HepG2 (cell line): ENCODE measurements around the gene SDR39U1. TPM values are rescaled to one million over a fixed set of nuclear protein-coding genes. Genes with fewer than 3 reads are reported as not detected.

ENCODE experiments used
- ASH2L ChIP-seq: fragments of 300-600, 200-600 bp; sonication (generic); IDR thresholded peaks from 2 replicates; pipeline ENCODE4 v1.7.0; 2017; ENCODE audit warnings: low read depth, mild to moderate bottlenecking, moderate library complexity, mixed read lengths, low read length; ENCODE audit not compliant: insufficient read length
- FOSL1 ChIP-seq: sonication (generic); formaldehyde crosslinking; IDR thresholded peaks from 2 replicates; pipeline ENCODE4 v1.9.0; 2021; ENCODE audit warnings: missing genetic modification reagents, borderline replicate concordance
- FOXA1 ChIP-seq, 2 experiments: fragments of 450-650 bp in 1 of 2; sonication (generic) in 1 of 2; formaldehyde crosslinking in 1 of 2; IDR thresholded peaks; 2 replicates each; pipeline versions ENCODE4 v1.4.0 to v1.6.1; 2016 to 2020; ENCODE audit warnings: missing genetic modification reagents in 1 of 2
- FOXO1 ChIP-seq: sonication (generic); formaldehyde crosslinking; IDR thresholded peaks from 2 replicates; pipeline ENCODE4 v1.4.0; 2020; ENCODE audit warnings: missing genetic modification reagents
- FOXP4 ChIP-seq: sonication (generic); formaldehyde crosslinking; IDR thresholded peaks from 2 replicates; pipeline ENCODE4 v1.4.0; 2020; ENCODE audit warnings: missing genetic modification reagents
- JARID2 ChIP-seq: sonication (generic); formaldehyde crosslinking; IDR thresholded peaks from 2 replicates; pipeline ENCODE4 v1.8.1; 2023; ENCODE audit warnings: missing genetic modification reagents, inconsistent platforms; ENCODE audit not compliant: insufficient replicate concordance
- POLR2G ChIP-seq: fragments of 200-400 bp; formaldehyde crosslinking; IDR thresholded peaks from 2 replicates; pipeline ENCODE4 v1.6.1; 2018; ENCODE audit warnings: mild to moderate bottlenecking, low read depth, low read length, moderate library complexity
- PRDM10 ChIP-seq: sonication (generic); formaldehyde crosslinking; IDR thresholded peaks from 2 replicates; pipeline ENCODE4 v1.4.0; 2020; ENCODE audit warnings: low read depth, missing genetic modification reagents
- PRPF4 ChIP-seq: fragments of 200-400 bp; formaldehyde crosslinking; IDR thresholded peaks from 2 replicates; pipeline ENCODE4 v1.6.1; 2016; ENCODE audit warnings: low read length, low read depth; ENCODE audit not compliant: poor library complexity, severe bottlenecking
- RBM22 ChIP-seq: fragments of 200-400 bp; formaldehyde crosslinking; optimal IDR thresholded peaks from 2 replicates; pipeline ENCODE3; 2017; ENCODE audit warnings: mild to moderate bottlenecking, low read length, moderate library complexity
- SP5 ChIP-seq: IDR thresholded peaks from 2 replicates; pipeline ENCODE4 v1.6.1; 2016; ENCODE audit warnings: low read depth, borderline replicate concordance
- TARDBP ChIP-seq: sonication (generic); formaldehyde crosslinking; IDR thresholded peaks from 2 replicates; pipeline ENCODE4 v1.8.0; 2022; ENCODE audit warnings: mild to moderate bottlenecking, missing genetic modification reagents
- THAP9 ChIP-seq: sonication (generic); formaldehyde crosslinking; IDR thresholded peaks from 2 replicates; pipeline ENCODE4; 2020; ENCODE audit warnings: missing genetic modification reagents, mild to moderate bottlenecking, borderline replicate concordance
- U2AF1 ChIP-seq: fragments of 200-400 bp; formaldehyde crosslinking; optimal IDR thresholded peaks from 2 replicates; pipeline ENCODE3; 2017; ENCODE audit warnings: mild to moderate bottlenecking, low read depth, low read length
- ZNF350 ChIP-seq: sonication (generic); formaldehyde crosslinking; IDR thresholded peaks from 2 replicates; pipeline ENCODE4 v1.4.0; 2020; ENCODE audit warnings: mild to moderate bottlenecking, low read depth, missing genetic modification reagents, borderline replicate concordance
- ZNF552 ChIP-seq: sonication (generic); formaldehyde crosslinking; IDR thresholded peaks from 2 replicates; pipeline ENCODE4 v1.9.0; 2022; ENCODE audit warnings: missing genetic modification reagents, mild to moderate bottlenecking, borderline replicate concordance
- ZNF772 ChIP-seq: sonication (generic); formaldehyde crosslinking; IDR thresholded peaks from 2 replicates; pipeline ENCODE4 v1.5.0; 2020; ENCODE audit warnings: mild to moderate bottlenecking, missing genetic modification reagents
- polyA plus RNA-seq, 8 experiments: library from polyadenylated mRNA; depleted of rRNA in 3 of 8; stranded (reverse) in 7 of 8; unstranded in 1 of 8; fragments of >200 nt; fragmentation: Illumina TruSeq in 4 of 8; extraction: Trizol in 4 of 8; gene quantifications; 2 replicates each; pipeline versions ENCODE4 v1.2.1 to v1.2.3, GENCODE V29; 2011 to 2016; ENCODE audit warnings: low read depth in 4 of 8, missing spikeins in 1 of 8, mixed read lengths in 1 of 8; ENCODE audit not compliant: insufficient read depth in 1 of 8
- total RNA-seq, 5 experiments: library from RNA; depleted of rRNA; stranded (reverse); fragments of >200 nt; fragmentation: Illumina TruSeq; extraction: Trizol; gene quantifications; 2 replicates each; pipeline ENCODE4 v1.2.3, GENCODE V29; 2016; ENCODE audit warnings: low read depth in 1 of 5
- TF ChIP-seq, protein P1 (sequence below): IDR thresholded peaks from 2 replicates; pipeline ENCODE4 v1.6.1; 2016; ENCODE audit warnings: low read depth, control low read depth

Gene SDR39U1
- total and polyA plus RNA-seq, 2 of the 13 experiments (the other 11 are each of a cell fraction or from before 2014, with no cell fraction given): 34.4 to 129 TPM

- TF ChIP-seq FOSL1: 0 out of 2 replicates have a peak, but pooled peaks have one; percentile 32
- TF ChIP-seq ZNF772 (CRISPR knock-in tag): peak; percentile 7; the same call in 1 of the 2 replicates
- TF ChIP-seq SP5: no peak
- peak; percentile 68; the same call in 1 of the 2 replicates for TF ChIP-seq FOXO1 (CRISPR knock-in tag)
- peak; percentile 74 for TF ChIP-seq PRPF4
- peak; percentile 55; the same call in 1 of the 2 replicates for TF ChIP-seq TARDBP (CRISPR knock-in tag)
- TF ChIP-seq FOXP4 (CRISPR knock-in tag): peak; percentile 53; the same call in 1 of the 2 replicates
- TF ChIP-seq ZNF552: 0 out of 2 replicates have a peak, but pooled peaks have one; percentile 21
- peak; percentile 30 for TF ChIP-seq JARID2 (CRISPR knock-in tag)
- TF ChIP-seq, protein P1, sequence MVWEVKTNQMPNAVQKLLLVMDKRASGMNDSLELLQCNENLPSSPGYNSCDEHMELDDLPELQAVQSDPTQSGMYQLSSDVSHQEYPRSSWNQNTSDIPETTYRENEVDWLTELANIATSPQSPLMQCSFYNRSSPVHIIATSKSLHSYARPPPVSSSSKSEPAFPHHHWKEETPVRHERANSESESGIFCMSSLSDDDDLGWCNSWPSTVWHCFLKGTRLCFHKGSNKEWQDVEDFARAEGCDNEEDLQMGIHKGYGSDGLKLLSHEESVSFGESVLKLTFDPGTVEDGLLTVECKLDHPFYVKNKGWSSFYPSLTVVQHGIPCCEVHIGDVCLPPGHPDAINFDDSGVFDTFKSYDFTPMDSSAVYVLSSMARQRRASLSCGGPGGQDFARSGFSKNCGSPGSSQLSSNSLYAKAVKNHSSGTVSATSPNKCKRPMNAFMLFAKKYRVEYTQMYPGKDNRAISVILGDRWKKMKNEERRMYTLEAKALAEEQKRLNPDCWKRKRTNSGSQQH (CRISPR knock-in tag): no peak
- TF ChIP-seq ASH2L: peak; percentile 70
- TF ChIP-seq PRDM10 (CRISPR knock-in tag): peak; percentile 6; the same call in 1 of the 2 replicates
- peak; percentile 33; the same call in 1 of the 2 replicates for TF ChIP-seq THAP9 (CRISPR knock-in tag)
- TF ChIP-seq FOXA1 (IDR thresholded peaks at IDR 0.05): no peak
- peak; percentile 61 for TF ChIP-seq FOXA1 (CRISPR knock-in tag; IDR thresholded peaks at IDR 0.05)
- peak; percentile 55 for TF ChIP-seq RBM22
- peak; percentile 23 for TF ChIP-seq U2AF1
- TF ChIP-seq POLR2G: peak; percentile 78; the same call in 1 of the 2 replicates
- no peak for TF ChIP-seq ZNF350 (CRISPR knock-in tag)
Observed at GRCh38 chr14:24430143-24430681, 12.4 kb downstream of the SDR39U1 start (continued).
